GM21723 (cell line): ENCODE data around the gene NSG2.
"Not testable (repeated sequence)": the region's sequence is repeated elsewhere in the genome, so short reads cannot be mapped to it uniquely, and the experiment has no call there.

Experiments used
- ATAC-seq: cut with Tn5 transposase; IDR thresholded peaks from one replicate; pipeline ENCODE4 v1.9.1; 2021; ENCODE audit warnings: mild to moderate bottlenecking, moderate library complexity; ENCODE audit not compliant: unreplicated experiment

Gene NSG2

GRCh38 chr5:174045470-174046025 lies at the start of gene NSG2:
Gene NSG2 (plus strand): TSS chr5:174045706. CDS start chr5:174046756, 1,050 bp downstream.
- ATAC-seq: peak; percentile 88

DNA sequence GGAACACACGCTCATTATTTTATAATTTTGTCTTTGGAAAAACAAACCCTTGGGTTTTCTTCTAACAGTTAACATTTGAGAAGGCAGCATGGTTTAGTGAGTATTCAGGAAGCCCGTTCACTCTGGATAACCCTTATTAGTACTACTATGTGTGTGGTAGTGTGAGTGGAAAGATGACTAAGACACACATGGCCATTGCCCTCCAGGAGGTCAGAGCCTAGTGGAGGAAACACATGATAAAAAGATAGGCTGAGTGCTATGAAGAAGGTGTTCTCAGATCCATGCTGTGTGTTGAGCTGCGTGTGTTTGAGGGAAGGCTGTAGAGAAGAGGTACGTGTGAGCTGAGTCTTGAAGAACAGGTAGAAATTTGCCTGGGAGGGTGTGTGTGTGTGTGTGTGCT lies 48.2 kb upstream of the NSG2 start:
- no peak for ATAC-seq

GRCh38 chr5:173998531-173998930 lies 47.0 kb upstream of the NSG2 start:
- ATAC-seq: no peak

DNA sequence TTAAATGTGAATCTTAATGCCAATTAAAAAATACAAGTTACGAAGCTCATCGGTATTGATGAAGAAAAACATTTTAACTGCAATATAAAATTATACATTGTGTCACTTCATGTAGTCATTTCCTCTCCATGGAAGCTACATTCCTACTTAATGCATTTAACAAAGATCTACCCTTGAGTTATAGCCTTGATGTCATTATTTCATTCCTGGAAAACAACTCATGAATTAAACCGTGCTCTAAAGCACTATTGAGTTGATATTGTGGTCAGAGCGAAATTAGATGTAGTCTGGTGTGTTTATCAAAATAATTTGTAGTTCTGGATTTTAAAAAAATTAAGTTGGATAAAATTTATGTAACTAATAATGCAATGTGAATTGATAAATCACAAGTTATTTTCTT lies 45.4 kb upstream of the NSG2 start:
- ATAC-seq: no peak

- ATAC-seq: no peak
Measured at GRCh38 chr5:174003795-174004194, 41.7 kb upstream of the NSG2 start.

- ATAC-seq: no peak
Measured at GRCh38 chr5:174008922-174009321, 36.6 kb upstream of the NSG2 start.

DNA sequence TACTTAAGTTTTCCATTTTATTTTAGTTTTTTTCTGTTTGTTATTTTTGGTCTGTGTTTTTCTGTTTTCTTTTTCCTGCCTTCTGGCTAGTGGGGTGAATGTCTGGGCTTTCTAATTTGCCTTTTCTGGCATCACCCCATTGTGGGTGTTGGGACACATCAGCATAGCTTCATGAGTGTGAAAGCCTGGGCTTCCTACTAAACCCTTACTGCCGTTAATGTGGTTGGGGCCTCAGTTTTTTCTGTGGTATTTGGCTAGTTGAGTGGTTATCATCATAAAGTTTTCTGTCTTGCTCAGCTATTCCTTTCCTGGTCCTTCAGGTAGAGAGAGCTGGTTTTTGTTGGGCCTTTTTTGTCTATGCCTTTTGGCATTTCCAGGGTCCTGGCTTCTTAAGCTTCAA lies 35.1 kb upstream of the NSG2 start:
- no peak for ATAC-seq

- no peak for ATAC-seq
Measured at GRCh38 chr5:174011441-174011840, 34.1 kb upstream of the NSG2 start.

GRCh38 chr5:174020069-174020927 lies 25.2 kb upstream of the NSG2 start:
- ATAC-seq: not testable (repeated sequence)

GRCh38 chr5:174020928-174021304 lies 24.6 kb upstream of the NSG2 start:
- ATAC-seq: no peak

- ATAC-seq: no peak
Measured at GRCh38 chr5:174022384-174023095, 23.0 kb upstream of the NSG2 start.

- ATAC-seq: no peak
Measured at GRCh38 chr5:174030286-174030685, 15.2 kb upstream of the NSG2 start.

DNA sequence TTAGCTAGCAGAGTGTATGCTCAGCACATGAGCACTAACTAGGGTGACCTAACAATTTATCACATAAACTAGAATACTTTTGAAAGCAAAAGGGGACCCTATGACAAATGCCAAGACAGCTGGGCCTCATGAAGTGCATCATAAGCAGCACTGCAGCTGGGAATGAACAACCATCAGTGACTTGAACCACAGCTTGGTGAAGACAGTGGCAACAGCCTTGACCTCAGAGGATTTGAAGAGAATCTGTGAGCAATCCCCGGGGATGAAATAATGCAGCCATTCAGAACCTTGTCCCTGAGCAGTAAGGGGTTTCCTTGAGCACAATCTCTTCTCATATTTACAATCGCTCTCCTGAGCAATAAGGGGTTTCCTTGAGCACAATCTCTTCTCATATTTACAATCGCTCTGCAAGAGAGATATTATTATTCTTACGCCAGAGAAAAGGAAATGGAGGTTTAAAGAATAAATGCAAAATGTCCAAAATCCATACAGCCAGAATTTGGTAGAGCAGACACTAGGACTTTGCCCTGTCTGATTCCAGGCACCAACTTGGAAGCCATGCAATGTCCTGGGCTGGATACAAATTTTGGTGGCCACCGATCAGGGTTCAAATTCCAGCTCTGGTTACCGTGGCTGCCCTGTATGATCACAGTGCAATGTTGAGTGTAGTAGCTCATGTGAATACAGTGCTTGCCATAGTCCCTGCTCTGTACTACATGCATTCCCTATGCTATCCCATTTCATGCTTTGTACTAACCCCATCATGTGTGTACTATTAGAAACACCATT lies 846 bp upstream of the NSG2 start:
- no peak for ATAC-seq

- no peak for ATAC-seq
Measured at GRCh38 chr5:174046558-174046957, 1.1 kb downstream of the NSG2 start.

GRCh38 chr5:174047472-174048099 lies 2.1 kb downstream of the NSG2 start:
- ATAC-seq: no peak

- no peak for ATAC-seq
Measured at GRCh38 chr5:174052636-174053035, 7.1 kb downstream of the NSG2 start.

- no peak for ATAC-seq
Measured at GRCh38 chr5:174053905-174054304, 8.4 kb downstream of the NSG2 start.

- no peak for ATAC-seq
Measured at GRCh38 chr5:174056064-174056847, 10.8 kb downstream of the NSG2 start.

DNA sequence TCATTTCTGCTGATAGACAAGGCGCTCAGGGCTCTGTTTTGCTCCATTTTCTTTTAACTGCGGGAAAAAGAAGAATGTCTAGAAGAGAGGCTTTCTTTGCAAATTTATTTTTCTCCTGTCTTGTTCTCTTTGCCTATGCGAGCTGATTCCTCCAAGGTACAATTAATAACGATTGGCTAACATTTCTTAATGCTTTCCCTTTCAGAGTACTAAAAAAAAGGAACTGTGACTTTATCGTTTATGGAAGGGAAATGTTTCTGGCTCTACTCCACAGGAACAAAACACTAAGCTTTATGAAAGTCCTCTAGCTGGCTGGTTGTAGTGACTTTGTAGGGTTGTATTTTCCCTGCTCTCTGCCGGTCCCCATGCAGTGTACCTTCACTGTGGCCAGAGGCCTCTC lies 11.7 kb downstream of the NSG2 start:
- ATAC-seq: no peak
